NCI-H146 (cell line): ENCODE data around the gene CHRNA4.

Experiments used
- DNase-seq: peaks from one replicate; lab custom pipeline; 2025; lab: John Stamatoyannopoulos, UW

Gene CHRNA4

GRCh38 chr20:63377256-63377941 lies 16.2 kb upstream of the CHRNA4 start:
- DNase-seq = peak; percentile 21

GRCh38 chr20:63376283-63377250 lies 15.4 kb upstream of the CHRNA4 start:
- no peak for DNase-seq

- no peak for DNase-seq
These were observed 14.3 kb upstream of the CHRNA4 start for GRCh38 chr20:63375438-63375837.

- DNase-seq = no peak
These were observed 13.4 kb upstream of the CHRNA4 start for GRCh38 chr20:63374504-63374903.

- no peak for DNase-seq
These were observed 12.8 kb upstream of the CHRNA4 start for GRCh38 chr20:63373996-63374395.

- no peak for DNase-seq
These were observed 12.1 kb upstream of the CHRNA4 start for GRCh38 chr20:63372971-63373885.

GRCh38 chr20:63371291-63371865 lies 10.2 kb upstream of the CHRNA4 start:
- no peak for DNase-seq

GRCh38 chr20:63370618-63371187 lies 9.6 kb upstream of the CHRNA4 start:
- DNase-seq = no peak

- no peak for DNase-seq
These were observed 8.8 kb upstream of the CHRNA4 start for GRCh38 chr20:63369724-63370617.

- no peak for DNase-seq
These were observed 7.9 kb upstream of the CHRNA4 start for GRCh38 chr20:63369024-63369530.

- no peak for DNase-seq
These were observed 7.0 kb upstream of the CHRNA4 start for GRCh38 chr20:63368151-63368550.

- no peak for DNase-seq
These were observed 6.4 kb upstream of the CHRNA4 start for GRCh38 chr20:63367446-63368055.

GRCh38 chr20:63366390-63367365 lies 5.5 kb upstream of the CHRNA4 start:
- DNase-seq = no peak

- DNase-seq = no peak
These were observed 4.6 kb upstream of the CHRNA4 start for GRCh38 chr20:63365601-63366389.

GRCh38 chr20:63364801-63365585 lies 3.8 kb upstream of the CHRNA4 start:
- DNase-seq = no peak

- DNase-seq = no peak
These were observed 2.9 kb upstream of the CHRNA4 start for GRCh38 chr20:63363981-63364561.
